GM12892 (cell line): ENCODE measurements around the gene CCNF.

ENCODE experiments used
- POLR2A ChIP-seq: IDR thresholded peaks from 2 replicates; pipeline ENCODE4 v1.6.1; 2011; ENCODE audit warnings: low read depth, low read length, control low read depth
- POLR2AphosphoS5 ChIP-seq: IDR thresholded peaks from 2 replicates; pipeline ENCODE4 v1.6.1; 2011; ENCODE audit warnings: low read depth, low read length, control low read depth
- TAF1 ChIP-seq: IDR thresholded peaks from 2 replicates; pipeline ENCODE4 v1.6.1; 2011; ENCODE audit warnings: low read depth, mild to moderate bottlenecking, control low read depth, low read length, borderline replicate concordance

- no peak for TF ChIP-seq POLR2A
- no peak for TF ChIP-seq POLR2AphosphoS5
- TF ChIP-seq TAF1: no peak
Observed at GRCh38 chr16:2507052-2507659, 77.9 kb downstream of the CCNF start.
